BJ (cell line): Measurements from ENCODE around the gene GRAMD2A. TPM values are rescaled to one million over a fixed set of nuclear protein-coding genes. Genes with fewer than 3 reads are reported as not detected.

Source experiments
- CTCF ChIA-PET: fragments of 350-600 bp; formaldehyde crosslinking; extraction: SDS; loops from one replicate; lab custom pipeline; 2021; ENCODE audit warnings: antibody characterized with exemption, inconsistent platforms; lab: Yijun Ruan, JAX
- POLR2A ChIA-PET: fragments of 300-600 bp; sonication (Branson Sonifier 250); formaldehyde crosslinking; extraction: SDS; loops from one replicate; lab custom pipeline; 2021; ENCODE audit warnings: antibody characterized with exemption; lab: Charles Lee
- DNase-seq: peaks from one replicate; pipeline ENCODE4 v3.0.0-alpha.2; 2011; ENCODE audit warnings: low read depth
- H3K27me3 ChIP-seq: 2 replicates; pipeline ENCODE4 v1.6.0; 2011; ENCODE audit warnings: low read length; ENCODE audit not compliant: control insufficient read depth, insufficient read depth
- H3K36me3 ChIP-seq: 2 replicates; pipeline ENCODE4 v1.5.1; 2011; ENCODE audit warnings: low read length; ENCODE audit not compliant: control insufficient read depth, insufficient read depth
- H3K4me3 ChIP-seq: 2 replicates; pipeline ENCODE4 v1.5.1; 2011; ENCODE audit warnings: low read depth, mild to moderate bottlenecking, control low read depth, low read length
- polyA plus RNA-seq: library from polyadenylated mRNA; depleted of rRNA; stranded (reverse); fragments of >200 nt; gene quantifications from 2 replicates; pipeline ENCODE4 v1.2.3, GENCODE V29; 2011
- TF ChIP-seq, protein P1 (sequence below): IDR thresholded peaks from 2 replicates; pipeline ENCODE4 v1.5.1; 2011; ENCODE audit warnings: low read depth, mild to moderate bottlenecking, control low read depth, inconsistent platforms, low read length, moderate library complexity; ENCODE audit not compliant: insufficient read depth

GRAMD2A gene
- polyA plus RNA-seq, 1 experiment = 0.21 TPM

DNA sequence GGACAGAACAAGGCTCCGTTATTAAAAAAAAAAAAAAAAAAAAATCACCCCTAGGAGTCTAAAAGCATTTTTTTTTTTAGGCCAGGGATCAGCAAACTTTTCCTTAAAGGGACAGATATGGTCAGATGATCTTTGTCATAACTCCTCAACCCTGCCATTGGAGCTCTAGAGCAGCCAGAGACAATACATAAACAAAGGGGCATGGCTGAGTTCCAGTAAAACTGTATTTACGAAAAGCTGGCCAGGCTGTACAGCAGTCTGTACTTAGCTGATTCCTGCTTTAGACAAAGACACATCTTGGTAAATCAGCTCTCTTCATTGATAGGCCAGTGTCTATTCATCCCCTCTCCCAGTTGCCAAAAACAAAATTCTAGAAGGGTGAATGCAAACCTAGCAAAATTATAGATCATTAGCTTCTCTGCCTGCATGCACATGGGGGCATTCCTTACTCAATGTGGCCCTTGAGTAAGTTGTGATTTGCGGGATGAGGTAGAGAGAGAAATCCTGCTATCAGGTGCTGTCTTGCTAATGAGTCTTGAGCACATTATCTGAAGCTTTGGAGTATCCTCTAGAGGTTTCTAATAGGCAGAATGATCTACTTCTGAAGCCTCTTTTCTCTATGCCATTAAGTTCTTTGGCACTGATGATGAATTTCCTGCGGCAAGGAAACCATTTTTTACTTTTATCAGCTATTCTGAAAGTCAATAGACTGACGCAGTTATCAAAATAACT, 44.2 kb downstream of the GRAMD2A start:
- no peaks in the 10 kb centered on the region for H3K27me3 ChIP-seq
- H3K36me3 ChIP-seq = no peaks in the 10 kb centered on the region
- TF ChIP-seq, protein P1, sequence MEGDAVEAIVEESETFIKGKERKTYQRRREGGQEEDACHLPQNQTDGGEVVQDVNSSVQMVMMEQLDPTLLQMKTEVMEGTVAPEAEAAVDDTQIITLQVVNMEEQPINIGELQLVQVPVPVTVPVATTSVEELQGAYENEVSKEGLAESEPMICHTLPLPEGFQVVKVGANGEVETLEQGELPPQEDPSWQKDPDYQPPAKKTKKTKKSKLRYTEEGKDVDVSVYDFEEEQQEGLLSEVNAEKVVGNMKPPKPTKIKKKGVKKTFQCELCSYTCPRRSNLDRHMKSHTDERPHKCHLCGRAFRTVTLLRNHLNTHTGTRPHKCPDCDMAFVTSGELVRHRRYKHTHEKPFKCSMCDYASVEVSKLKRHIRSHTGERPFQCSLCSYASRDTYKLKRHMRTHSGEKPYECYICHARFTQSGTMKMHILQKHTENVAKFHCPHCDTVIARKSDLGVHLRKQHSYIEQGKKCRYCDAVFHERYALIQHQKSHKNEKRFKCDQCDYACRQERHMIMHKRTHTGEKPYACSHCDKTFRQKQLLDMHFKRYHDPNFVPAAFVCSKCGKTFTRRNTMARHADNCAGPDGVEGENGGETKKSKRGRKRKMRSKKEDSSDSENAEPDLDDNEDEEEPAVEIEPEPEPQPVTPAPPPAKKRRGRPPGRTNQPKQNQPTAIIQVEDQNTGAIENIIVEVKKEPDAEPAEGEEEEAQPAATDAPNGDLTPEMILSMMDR = no peak
- CTCF ChIA-PET = interaction anchor here (0.6 to 2.0 kb wide), 5 partner anchors 9 to 426 kb away, joined by 3 to 6 read pairs (median 4); no protein-coding TSS in a partner anchor
- POLR2A ChIA-PET = no interaction called here
- no peak overlapping the region for H3K4me3 ChIP-seq
- no peak for DNase-seq

DNA sequence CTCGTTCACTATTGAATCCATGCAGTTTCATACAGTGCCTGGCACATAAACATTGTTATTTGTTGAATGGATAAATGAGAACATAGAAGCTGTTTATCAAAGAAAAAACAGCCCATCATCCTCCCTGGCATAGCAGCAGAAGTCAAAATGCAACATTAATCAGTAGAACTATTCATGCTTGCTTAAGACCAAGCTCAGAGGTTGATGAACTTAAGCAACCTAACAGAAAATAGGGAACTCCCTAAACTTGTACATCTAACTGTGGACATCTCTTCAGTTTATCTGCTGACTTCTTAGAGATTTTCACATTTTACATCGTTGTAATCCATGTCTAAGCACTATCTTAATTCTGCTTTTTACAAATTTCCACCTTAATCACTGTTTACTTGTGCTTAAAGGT, 50.2 kb downstream of the GRAMD2A start:
- TF ChIP-seq, protein P1 = no peak
- H3K4me3 ChIP-seq = no peak overlapping the region
- CTCF ChIA-PET = interaction anchor here (0.7 kb wide), 1 partner anchor 8 kb away, joined by 6 read pairs; no protein-coding TSS in a partner anchor
- H3K27me3 ChIP-seq = no peaks in the 10 kb centered on the region
- POLR2A ChIA-PET = no interaction called here
- H3K36me3 ChIP-seq = no peaks in the 10 kb centered on the region
- no peak for DNase-seq

DNA sequence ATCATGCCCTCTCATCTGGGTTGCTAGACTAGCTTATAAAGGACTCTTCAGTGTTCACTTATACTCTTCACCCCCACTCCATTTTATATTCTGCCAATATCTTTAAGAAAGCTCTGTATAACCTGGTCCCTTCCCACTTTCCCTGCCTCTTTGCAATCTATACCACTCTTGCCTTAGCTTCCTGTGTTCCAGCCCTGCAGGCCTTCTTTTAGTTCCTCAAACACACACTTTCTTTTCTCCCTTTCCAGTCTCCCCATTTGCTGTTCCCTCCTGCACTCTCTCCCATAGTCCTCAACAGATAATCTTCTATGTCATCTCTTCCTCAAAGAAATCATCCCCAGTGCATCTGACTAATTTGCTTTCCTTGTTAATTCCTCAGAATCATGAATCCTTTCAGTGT, 50.7 kb downstream of the GRAMD2A start:
- DNase-seq = no peak
- POLR2A ChIA-PET = no interaction called here
- TF ChIP-seq, protein P1 = no peak
- CTCF ChIA-PET = interaction anchor here (0.7 kb wide), 1 partner anchor 9 kb away, joined by 6 read pairs; no protein-coding TSS in a partner anchor
- H3K4me3 ChIP-seq = no peak overlapping the region
- no peaks in the 10 kb centered on the region for H3K36me3 ChIP-seq
- H3K27me3 ChIP-seq = no peaks in the 10 kb centered on the region

DNA sequence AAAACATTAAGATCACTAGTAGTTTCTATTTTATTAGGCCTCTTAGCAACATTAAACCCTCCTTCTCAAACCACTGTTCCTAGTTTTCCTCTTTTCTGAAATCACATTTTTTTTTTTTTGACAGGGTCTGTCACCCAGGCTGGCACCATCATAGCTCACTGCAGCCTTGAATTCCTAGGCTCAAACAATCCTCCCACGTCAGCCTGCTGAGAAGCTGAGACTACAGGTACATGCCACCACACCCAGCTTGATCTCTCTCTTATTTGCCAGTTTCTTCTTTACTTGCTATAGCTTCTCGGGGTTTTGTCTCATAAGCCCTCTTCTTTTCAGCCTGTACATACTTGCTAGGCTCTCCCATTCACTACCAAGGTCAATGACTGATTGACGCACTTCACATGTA, 51.4 kb downstream of the GRAMD2A start:
- no peaks in the 10 kb centered on the region for H3K36me3 ChIP-seq
- no peak overlapping the region for H3K4me3 ChIP-seq
- DNase-seq = no peak
- ChIA-PET CTCF (interaction anchor here (0.6 to 1.9 kb wide), 4 partner anchors 10 to 139 kb away, joined by 3 to 6 read pairs (median 4); no protein-coding TSS in a partner anchor), POLR2A (no interaction called here)
- TF ChIP-seq, protein P1 = no peak
- no peaks in the 10 kb centered on the region for H3K27me3 ChIP-seq

DNA sequence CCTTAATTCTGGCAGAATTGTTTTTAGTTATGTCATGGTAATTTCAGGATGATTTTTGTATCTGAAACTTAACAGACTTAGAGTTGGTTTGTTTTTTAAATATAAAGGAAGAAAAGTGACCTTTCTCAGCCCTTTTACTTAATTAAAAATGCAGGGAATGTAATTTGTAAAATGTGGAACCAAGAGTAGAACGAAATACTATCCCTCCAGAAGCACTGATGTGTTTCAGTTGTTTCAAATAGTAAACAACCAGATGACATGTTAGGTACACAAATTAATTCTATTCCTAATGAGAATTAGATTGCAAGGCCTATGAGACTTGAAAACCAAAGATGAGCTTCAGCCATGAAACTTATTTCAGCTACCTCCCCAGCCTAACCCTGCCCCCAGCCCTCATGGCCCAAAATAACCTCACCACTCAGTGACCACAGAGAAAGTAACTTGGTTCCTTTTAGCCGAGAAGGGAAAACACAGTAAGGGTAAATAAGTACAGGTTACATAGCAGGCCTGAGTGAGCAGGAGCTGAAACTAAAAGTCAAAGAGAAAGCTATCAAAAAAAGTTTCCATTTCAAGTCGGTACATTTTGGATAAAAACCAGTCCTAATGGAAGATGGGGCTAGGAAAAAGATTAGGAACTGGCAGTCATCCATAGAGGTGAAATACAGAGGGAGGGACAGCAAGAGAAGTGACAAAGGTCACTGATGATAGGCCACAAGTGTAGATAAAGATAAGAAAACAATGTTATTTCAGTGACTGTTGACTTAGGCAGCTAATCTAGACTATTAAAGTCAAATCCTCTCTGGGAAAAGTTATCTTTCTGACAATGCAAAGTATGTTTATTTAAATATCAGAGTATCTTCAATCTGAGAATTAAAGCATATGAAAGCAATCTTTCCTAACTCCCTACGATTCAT, 56.2 kb downstream of the GRAMD2A start:
- ChIA-PET POLR2A (no interaction called here), CTCF (no interaction called here)
- Histone ChIP-seq H3K4me3 (no peak overlapping the region), H3K36me3 (no peaks in the 10 kb centered on the region), H3K27me3 (no peaks in the 10 kb centered on the region)
- DNase-seq = no peak
- TF ChIP-seq, protein P1 = no peak
